Measurements from ENCODE around the gene ULK4.

DNA sequence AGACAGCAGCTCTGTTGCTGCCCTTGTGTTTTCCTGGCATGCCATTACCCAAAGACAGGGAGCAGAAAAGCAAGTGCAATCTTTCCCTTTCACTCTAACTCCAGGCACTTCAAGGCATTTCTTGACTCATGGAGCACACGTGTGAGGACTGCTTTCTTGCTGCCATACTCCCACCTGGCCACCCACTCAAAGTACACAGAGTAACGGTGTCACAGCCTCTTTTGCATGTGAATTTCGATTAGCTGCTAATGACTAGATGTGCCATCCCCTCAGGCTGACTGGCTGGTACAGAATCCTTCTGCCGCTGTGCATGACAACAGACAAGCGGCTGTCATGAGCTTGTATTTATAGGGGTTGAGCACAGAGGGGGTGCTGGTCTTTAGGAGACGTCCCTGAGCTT is 382.0 kb downstream of the ULK4 start:
- TF ChIP-seq, protein P1, sequence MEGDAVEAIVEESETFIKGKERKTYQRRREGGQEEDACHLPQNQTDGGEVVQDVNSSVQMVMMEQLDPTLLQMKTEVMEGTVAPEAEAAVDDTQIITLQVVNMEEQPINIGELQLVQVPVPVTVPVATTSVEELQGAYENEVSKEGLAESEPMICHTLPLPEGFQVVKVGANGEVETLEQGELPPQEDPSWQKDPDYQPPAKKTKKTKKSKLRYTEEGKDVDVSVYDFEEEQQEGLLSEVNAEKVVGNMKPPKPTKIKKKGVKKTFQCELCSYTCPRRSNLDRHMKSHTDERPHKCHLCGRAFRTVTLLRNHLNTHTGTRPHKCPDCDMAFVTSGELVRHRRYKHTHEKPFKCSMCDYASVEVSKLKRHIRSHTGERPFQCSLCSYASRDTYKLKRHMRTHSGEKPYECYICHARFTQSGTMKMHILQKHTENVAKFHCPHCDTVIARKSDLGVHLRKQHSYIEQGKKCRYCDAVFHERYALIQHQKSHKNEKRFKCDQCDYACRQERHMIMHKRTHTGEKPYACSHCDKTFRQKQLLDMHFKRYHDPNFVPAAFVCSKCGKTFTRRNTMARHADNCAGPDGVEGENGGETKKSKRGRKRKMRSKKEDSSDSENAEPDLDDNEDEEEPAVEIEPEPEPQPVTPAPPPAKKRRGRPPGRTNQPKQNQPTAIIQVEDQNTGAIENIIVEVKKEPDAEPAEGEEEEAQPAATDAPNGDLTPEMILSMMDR (IDR thresholded peaks at IDR 0.05; ENCODE audit: low read depth, low read length) = no peak
- TF ChIP-seq POLR2A (IDR thresholded peaks at IDR 0.05; ENCODE audit: extremely low read depth, insufficient read length) = no peak
- TF ChIP-seq, protein P2, sequence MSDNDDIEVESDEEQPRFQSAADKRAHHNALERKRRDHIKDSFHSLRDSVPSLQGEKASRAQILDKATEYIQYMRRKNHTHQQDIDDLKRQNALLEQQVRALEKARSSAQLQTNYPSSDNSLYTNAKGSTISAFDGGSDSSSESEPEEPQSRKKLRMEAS (IDR thresholded peaks at IDR 0.05; ENCODE audit: low read depth, low read length) = no peak
- TF ChIP-seq MYC (IDR thresholded peaks at IDR 0.05; ENCODE audit: low read depth, low read length) = no peak

Data from NB4 (cell line).